ENCODE results near the gene DEPP1.

Gene DEPP1

DNA sequence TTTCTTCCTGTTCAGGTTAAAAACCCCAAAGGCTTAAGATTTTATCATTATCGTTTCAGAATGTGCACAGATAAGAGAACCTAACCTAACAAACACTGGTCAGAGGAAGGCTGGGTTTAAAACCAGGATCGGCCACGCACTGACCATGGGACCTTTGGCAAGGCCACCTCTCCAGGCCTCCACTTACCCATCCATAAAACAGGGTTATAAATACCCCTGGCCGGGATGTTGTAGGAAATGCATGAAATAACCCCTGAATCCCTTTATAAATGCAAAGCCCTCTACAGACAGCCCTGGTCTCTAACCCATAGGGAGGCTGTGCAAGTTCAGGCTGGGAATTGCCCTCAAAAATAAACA lies 418 bp downstream of the DEPP1 start:
- DNase-seq: no peak

DNA sequence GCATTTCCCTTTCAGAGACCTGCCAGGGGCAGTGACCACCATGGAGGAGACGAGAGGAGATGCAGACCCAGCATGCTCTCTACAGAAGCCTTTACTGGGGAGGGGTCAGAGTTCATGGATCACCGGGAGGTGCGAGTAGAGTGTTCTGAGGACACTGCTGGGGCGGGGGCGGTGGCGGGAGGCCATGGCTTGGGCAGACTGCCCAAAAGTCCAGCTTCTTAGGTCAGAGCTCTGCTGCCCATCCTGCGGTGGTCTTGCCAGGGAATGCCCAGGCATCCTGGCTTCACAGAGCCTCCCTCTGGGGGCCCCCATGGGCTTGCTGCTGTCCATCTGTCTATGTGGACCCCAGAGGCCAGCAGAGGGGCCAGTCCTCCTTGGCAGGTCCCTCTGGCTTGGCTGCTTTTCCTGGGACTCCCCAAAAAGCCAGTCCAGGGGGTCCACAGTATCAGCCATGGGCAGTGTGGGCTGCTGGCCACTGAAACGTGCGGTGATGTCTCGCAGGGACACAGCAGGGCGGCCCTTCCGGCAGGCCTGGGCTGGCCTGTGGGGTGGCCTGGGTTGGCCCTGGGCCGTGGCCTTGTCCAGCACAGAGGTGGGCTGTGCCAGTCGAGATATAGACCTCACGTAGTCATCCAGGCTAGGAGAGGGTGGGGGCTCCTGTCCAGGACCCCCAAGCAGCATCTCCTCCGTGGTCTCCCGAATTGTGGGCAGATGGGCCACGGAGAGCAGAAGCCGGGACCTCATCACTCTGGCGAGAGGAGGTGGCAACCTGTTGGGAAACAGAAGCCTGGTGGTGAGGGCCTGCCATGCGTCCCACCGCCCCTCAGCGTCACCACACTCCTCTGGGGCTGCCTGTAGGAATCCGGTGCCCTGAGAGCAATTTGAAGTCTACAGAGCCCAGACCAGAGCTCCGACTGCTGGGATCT lies 1.1 kb downstream of the DEPP1 start:
- no peak for DNase-seq

DNA sequence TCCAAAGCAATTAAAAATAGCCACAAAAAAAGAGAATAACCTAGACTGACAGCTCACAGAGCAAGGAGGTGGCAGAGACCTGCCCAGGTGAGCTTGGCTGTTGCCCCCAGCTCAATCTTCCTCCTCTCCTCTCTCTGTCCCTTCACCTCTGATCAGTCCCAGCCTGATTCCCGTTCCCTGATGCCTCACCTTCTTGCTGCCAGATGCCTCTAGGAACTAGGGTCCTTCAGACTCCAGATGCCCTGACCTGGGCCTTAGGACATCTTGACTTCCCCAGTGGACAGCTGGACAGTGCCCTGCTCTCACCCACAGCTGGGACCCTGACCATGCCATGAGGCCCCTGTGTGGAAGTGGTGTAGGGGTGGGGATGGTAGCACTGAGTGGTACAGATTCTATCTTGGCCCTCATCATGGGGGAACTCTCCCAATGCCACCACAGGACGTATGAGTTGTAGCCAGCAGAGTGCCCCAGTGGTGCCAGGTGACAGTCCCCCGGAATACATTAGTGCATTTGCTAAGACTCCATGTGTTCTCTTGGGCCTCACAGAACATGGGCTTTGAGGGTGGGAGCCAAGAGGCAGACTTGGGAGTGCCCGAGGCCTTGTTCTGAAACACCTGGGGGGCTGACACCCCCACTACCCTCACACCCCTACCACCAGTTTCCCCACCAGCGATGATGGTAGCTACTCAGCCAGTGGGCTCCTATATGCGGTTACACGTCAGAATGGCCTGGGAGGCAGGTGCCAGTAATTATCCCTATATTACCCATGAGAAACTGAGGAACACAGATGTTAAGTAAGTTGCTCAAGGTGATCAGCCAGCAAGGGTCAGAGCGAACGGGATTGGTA lies 2.0 kb downstream of the DEPP1 start:
- DNase-seq: no peak

DNA sequence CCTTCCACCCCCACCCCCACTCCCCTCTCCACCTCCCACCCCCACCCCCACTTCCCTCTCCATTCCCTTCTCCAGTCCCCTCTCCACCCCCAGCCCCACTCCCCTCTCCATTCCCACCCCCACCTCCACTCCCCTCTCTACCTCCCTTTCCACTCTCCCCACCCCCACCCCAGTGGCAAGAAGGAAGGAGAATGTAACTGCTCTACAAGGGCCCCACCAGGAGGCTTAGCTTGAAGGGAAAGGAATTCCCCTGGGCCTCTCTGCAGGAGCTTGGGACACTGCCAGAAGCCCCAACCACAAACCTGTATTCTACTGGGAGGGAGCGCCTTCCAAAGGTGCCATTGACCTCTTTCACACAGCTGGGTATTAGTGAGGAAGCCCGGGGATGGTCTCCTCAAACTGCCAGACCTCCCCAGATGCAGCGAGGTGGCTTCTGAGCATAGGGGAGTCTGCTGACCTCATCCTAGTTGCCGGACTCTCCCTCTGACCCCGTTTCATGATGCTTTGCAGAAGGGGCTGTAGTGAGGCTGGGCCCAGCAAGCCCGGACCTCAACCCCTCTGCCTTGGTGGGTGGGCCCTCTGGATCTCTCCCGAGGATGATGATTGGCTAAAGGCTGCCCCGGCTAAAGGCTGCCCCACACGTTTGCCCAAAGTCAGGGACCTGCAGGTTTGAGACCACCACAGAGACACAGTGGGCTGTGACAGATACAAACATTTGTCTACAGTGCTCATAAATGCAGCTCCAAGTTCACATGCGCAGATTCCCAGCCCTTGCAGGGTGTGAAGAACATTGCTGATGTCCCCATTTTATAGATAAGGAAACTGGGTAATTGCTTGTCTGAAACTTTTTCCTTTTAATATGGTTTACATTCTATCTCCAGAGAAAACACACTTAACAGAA lies 2.9 kb downstream of the DEPP1 start:
- no peak for DNase-seq

DNA sequence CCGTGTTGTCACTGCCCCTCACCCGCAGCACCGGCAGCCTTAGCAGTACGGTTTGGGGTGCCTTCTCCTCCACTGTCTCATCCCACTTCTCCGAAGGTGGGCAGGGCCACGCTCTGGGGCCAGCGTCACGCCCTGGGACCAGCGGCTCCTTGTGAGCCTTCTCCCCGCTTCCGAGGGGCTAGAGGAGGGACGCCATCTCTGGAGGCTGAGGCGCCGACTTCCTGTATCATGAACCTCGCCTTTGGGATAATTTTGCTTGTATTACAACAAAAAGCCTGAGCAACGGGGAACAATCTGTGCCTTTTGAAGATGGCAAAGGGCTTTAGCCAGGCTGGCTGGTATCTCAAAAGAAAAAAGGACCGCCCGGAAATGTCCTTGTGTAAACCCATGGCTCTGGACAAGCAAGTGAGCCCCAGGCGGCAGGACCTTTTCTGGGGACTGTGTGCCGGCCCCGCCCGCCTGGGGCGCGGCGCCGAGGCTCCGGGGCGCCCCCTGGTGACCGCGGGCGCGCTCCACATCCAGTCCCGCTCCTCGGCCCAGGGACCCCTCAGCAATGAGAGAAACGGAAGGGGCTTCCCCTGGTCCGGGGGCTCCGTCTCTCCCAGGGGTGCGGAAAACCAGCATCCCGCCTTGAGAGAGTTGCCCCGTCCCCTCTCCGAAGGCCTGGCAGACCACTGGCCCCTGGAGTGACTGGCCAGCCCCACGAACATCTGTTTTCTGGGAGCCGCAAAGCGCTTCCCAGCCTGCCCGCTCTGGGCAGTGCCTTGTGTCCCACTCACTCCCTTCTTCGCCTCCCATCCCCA lies 3.8 kb downstream of the DEPP1 start:
- DNase-seq: peak; percentile 64 to 65

DNA sequence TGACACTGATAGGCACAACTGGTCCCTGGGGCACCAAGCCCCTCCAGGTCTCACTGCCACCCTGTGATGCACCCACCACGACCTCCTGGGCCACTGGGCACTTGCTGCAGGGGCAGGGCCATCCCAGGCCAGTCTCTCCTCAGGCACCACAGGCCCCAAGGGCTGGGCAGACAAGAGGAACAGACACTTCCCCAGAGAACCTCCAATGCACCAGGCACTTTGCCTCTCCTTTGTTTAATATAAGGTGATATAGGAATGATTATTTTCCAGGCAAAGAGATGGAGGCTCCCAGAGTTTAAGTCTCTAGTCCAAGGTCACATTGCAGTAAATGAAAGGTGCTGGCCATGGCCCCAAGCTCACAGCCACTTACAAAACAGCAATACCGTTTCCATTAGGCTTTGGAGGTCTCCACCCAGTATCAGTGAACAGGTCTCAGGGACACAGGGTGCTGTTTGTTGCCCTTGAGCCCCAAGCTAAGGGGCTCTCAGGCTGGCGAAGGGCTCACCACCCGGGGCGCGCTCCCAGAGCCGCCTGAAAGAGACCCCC lies 4.5 kb downstream of the DEPP1 start:
- no peak for DNase-seq

DNA sequence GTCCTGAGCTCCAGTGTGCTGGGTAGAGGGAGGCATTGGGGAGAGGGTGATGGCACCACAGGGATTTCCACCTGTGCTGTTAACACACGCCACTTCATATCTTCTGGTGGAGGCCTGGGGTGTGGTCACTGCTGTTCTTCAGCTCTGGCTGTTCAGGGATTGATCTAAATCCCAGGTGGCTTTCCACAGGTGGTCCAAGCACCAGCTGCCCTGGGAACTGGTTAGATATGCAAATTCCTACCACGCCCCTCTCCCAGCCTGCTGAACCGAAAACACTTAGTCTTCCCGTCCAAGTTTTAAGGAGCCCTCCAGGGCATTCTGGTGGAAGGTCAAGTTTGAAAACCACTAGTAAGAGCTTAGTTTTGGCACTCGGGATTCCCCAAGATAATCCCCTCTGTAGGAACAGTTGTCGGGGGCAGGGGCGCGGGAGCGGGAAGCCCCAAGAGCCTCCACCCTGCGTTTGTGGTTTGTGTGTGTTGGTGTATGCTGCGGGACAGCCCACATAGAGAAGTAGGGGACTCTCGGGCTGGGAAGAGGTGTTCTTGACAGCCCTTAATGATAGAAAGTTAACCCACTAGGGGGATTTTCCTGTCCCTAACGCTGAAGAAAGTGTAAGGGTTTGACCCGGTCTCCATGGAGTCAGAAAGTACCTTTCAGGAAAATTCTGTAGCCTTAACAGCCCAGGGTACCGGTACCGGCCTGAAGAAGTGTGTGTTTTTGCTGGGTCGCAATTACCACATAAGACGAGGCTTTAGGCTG lies 5.1 kb downstream of the DEPP1 start:
- DNase-seq: no peak

DNA sequence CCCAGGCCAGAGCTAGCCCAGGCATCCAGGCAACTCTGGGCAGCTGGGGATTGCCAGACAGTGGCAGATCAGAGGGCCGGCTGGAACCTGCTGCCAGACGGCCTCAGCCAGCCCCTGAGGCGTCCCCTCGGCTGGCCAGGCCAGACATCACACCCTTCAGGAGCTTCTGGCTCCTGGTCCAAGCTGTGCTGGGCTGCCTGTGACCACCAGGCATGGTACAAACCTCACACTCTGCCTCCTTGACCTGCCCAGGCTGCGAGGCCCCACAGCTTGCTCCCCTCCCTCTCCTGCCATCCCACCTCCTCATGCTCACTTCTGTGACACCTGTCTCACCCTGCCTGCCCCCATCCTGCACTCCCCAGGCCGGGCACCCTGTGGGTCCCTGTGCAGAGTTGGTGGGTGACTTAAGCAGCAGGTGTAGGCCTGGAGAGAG lies 5.7 kb downstream of the DEPP1 start:
- DNase-seq: no peak

DNA sequence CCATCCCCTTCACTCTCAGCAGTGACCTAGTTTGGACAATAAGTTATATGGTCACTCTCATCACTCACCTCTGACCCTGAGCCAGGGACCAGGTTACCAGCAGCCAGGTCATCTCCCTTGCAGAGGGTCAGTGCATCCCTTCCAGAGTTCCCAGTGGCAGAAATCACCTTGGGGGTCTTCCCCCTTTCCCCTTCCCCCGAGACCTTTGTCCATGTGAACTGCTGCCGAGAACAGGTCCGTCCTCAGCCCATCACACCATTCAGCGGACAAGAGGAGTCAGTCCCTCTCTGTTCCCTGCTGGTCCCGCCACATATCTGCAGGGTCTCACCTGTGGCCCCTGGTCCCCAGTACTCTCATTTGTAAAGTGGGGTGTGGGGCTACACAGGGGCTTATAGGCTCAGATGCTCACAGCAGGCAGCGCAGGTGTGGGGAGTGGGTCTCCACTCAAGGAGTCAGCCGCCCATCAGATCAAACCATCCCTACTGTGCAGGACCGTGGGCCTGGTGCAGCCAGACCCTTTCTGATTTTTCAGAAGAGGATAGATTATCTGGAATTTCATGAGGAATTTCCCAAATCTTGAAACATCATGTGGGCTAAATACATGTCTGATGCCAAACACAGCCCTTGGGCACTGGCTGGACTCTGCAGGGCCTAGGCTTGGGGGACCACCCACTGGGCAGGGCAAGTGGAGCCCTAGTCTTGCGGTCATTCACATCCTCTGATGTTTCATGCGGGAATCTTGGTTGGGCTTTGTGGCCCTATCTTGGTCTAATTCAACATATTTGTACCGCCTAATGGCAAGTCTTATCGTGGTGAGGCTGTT lies 6.5 kb downstream of the DEPP1 start:
- DNase-seq: no peak

DNA sequence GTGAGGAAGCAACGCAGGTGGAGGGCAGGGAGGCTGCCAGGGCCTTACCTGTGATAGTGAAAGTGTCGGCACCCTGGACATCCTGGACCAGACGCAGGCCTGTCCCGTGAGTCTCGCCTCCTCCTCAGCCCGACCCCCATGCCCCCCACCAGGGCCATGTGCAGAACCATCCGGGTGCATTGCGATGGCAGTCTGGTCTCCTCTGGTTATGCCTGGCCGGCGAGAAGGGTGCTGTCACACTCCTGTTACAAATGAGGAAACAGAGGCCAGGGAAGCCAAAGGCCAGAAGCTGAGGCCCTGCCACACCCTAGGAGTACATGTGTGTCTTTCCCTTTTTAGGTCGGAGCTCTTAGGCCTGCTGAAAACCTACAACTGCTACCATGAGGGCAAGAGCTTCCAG lies 7.2 kb downstream of the DEPP1 start:
- no peak for DNase-seq

DNA sequence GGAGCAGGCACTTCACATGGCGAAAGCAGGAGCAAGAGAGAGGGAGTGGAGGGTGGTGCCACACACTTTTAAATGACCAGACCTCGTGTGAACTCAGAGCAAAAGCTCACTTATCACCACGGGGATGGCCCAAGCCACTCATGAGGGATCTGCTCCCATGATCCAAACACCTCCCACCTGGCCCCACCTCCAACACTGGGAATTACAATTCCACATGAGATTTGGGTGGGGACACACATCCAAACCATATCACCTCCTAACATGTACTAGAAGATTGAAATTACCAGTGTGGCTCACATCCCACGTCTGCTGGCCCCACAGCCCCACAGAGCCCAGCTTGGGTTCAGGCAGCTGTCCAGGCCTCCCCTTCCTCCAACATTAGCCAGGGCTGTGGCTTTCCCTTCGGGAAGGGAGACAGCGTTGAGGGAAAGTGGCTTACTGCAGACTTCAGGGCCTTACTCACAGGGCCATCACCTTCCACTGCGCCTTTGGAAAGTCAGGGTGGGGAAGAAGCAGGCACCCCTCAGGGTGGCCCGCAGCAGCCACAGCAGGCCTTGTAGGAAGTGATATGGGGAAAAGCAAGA lies 7.7 kb downstream of the DEPP1 start:
- DNase-seq: no peak

DNA sequence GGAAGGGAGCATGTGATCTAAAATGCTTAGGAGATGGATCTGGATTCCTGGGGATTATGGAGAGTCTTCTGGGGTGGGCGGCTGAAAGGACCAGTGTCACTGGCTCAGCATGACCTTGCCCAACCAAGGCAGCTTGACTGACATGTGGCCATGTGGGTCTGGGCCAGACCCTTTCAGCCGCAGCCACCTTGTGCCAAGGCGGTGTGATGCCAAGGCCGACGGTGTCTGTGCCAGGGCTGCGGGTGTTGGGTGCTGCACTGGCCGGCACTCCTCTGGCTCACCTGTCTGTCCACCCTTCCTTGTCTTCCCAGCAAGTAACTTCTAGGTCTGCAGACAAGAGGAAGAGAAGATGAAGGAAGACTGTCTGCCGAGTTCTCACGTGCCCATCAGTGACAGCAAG lies 8.8 kb downstream of the DEPP1 start:
- no peak for DNase-seq

DNA sequence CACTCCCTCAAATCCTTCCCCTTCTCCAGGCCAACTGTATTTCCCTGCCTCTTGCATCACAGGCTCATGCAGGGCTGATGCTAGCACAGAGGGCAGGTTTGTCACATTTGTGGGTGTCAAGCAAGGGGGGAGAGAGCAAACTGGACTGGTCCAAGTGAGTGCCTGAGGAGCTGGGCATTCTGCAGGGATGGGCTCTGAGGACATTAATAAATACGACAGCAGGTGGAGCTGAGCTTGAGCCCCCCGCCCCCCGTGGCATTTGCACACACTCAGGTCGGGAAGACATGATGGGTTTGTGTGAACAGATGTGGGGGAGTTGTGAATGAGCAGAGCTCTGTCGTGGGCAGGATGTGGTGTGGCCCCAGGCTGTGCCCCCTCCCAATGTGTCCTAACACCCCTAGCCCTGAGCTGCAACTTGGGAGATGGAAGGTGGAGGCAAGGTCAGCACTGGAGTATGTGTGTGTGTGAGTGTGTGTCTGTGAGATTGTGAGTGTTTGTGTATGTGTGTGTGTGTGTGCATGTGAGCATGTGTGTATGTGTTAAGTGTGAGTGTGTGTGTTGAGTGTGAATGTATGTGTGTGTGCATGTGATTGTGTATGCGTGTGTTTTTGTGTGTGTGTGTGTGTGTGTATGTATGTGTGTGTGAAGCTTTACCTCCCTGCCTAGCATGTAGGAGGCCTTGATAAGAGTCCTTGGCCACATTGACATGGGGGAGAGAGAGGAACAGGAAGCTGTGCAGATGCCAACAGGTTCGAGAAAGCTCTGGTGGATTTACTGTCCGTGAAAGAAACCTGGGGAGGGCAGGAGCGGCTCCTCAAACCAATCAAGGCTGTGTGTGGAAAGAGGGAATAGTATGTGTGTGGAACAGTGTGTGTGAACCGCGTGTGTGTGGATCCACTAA lies 9.9 kb downstream of the DEPP1 start:
- peak; percentile 21 to 46 for DNase-seq

DNA sequence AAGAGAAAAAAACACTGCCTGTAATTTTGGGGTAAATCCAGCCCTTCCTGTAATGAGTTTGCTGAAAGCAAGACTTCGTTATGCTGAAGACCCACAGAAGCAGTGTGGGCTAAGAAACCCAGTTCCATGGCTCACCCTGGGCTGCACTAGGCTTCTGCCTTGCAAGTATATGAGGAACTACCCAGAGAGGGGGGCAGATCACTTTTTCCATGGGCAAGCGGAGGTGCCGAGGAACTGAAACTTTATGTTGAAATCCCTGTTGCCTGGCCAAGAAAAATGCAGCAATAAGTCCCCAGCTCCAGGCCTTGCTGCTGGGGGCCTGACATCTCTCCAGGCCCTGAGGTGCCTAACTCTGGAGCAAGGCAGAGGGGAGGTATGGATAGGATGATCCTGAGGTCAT lies 10.5 kb downstream of the DEPP1 start:
- peak in 1 of 2 donors; percentile 65 for DNase-seq

DNA sequence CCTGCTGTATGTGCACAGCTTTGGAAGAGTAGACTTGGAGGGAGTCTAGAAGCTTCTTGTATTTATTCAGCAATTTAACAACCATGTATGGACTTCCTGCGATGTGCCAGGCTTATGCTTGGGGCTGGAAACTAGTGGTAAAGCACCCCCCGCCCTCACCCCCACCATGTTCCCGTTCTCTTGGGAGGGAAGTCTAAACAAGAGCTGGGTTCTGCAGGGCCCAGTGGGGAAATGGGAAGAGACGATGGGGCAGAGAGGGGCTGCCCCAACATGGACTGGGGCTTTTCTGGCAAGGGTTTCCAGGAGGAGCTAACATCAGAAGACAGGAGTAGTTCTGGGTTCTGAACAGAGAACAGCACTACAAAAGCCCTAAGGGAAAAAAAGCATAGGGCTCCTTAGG lies 11.0 kb downstream of the DEPP1 start:
- DNase-seq: no peak

DNA sequence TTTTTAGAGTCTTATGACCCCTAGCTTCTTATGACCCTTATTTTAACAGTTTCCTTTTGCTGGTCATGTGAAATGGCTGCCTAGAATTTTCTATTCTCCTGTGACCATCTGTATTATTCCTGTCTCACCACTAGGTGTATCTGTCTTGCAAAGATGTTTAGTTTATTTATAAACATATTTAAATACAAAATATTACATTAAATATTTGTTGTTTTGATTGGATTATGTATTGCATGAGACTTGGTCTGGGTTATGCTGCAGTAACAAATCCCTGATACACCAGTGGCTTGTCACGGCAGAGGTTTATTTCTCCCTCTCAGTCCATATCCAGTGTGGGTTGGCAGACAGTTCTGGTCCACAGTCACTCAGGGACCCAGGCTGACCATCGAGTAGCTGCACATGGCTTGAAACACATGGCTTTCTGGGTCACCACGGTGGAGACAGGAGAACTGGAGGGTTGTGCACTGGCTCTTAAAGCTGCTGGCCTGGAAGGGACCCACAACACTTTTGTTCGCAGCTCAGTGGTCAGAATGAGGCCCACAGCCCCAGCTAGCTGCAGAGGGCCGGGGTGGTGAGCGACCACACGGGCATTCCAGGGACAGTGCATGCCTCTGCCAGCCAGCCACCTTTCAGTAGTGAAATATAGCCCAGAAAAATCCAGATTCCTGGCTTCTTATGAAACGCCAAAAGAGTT lies 11.6 kb downstream of the DEPP1 start:
- DNase-seq: no peak

DNA sequence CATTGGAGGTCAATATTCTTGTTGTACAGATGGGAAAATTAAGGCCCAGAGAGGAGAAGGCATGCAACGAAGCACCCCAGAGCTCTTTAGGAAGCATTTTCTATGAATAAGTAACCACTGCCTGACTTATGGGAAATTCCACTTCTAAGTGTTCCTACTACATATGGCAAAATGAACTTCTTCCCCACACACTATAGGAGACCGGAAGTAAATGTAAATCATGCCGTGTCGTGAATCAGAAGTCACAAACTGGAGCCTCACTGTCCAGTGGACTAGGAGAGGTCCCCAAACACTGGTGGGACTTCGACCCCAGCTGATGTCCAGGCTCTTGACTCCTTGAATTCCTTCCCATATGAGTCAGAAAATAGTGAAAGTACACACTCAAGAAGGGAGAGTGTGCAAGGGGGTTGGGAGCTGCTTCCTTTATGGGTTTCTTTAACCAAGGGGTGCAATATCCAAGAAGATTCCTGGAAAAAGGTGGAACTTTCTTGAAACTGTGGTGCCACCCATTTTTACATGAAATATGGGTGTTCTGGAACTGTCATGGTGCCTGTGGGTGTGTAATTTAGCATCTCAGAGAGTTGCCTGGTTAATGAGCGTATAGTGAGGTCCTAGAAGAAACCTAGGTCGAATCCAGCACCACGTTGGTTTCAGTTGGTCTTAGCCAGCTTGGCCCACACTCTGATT lies 12.3 kb downstream of the DEPP1 start:
- DNase-seq: no peak

All from CD4-positive, alpha-beta T cell treated with Interleukin-4 for 1 hour (primary cell).